Ammon's horn (tissue), 1 donor: ENCODE data around the gene TNS1.

ENCODE experiments used
- DNase-seq: peaks from one replicate; pipeline ENCODE4 v3.0.0-alpha.2; 2016; ENCODE audit warnings: low spot score

The TNS1 gene

DNA sequence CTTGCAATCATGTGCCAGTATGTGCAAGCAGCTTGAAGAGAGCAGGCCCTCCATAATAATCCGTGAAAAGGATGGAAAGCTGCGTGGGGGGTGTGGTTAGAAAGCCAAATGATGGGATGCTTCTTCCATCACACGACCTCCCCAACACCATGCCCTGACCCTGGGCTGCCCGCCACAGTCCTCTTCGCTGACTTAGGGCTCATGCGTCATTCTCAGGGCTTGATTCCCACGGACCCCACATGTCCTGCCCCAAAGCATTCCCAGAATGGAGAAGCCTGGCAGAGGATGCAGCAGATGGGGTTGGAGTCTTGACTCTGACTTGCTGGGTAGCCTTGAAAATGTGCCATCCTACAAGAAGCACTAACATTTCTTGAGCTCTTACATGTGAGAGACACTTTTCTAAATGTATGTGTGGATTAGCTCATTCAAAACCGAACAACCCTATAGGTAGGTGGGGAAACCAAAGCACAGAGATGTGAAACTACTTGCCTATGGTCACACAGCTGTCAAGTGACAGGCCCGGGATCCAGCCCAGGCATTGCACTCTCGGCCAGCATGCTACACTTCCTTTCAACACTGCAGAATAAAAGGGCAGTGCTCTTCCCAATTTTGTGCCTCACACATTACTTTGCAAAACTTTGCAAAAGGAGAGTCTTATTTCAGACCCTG lies 3.7 kb downstream of the TNS1 start:
- no peak for DNase-seq

- no peak for DNase-seq
These were observed 5.3 kb downstream of the TNS1 start for GRCh38 chr2:217997510-217997909.

DNA sequence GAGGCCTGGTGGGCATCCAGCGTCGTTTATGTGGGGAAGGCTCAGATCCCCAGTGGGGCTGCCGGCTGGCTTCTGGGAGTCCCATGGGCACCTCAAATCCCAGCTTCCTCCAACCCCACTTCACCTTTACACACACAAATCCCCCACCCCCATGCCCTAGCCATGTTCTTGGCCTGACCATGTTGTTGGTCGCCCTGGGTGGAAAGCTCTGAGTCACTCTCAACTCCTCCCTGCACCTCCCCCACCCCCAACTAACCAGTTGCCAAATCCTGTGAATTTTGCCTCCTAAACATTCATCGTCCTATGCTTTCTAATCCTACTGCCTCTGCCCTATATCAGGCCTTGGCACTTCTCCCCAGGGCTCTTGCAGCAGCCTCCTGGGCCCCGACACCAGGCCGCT lies 6.4 kb downstream of the TNS1 start:
- no peak for DNase-seq

DNA sequence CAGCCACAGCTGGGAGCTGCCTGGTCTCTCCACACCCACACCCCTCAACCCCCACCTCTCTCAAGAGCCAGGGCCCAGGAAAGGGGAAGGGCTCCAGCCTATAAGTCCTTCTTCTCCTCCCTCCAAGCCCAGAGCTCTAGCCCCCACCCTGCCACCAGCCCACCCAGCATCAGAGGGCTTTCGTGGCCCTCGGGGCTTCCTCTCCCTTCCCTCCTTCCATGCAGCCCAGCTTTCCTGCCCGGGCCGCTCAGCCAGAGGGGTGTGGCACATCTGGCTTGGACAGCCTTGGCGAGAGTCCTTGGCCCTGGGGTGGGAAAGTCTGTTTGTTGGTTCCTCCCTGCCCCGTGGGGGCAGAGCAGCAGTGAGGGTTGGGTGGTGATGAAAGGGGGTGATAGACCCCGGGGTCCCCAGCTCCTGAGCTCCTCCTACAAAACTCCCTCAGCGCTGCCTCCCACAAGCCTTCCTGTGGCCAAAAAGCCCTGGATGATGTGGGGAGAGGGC lies 7.0 kb downstream of the TNS1 start:
- no peak for DNase-seq

DNA sequence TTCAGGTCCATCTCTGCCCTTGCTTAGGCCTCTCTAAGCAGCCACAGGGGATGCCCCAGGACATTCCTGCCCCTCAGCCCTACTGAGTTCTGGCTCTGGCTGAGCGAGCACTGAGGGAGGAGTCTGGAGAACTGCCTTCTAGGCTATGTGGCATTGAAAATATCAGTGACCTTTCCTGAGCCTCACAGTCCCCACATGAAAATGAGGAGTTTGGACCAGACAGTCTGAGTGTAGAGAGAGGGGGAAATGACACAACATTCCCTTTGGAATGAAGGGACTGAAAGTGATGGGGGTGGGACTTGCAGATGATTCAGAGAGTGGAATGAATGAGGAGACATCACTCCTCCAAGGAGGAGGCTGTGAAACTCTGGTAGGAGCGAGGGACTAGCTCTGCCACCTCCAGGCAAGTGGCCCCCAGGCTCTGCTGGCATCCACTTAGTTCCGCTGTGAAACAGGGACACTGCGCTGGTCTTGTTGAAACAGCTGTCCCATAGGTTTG lies 8.0 kb downstream of the TNS1 start:
- DNase-seq = no peak

GRCh38 chr2:217993817-217994463 lies 8.9 kb downstream of the TNS1 start:
- DNase-seq = peak; percentile 57

GRCh38 chr2:217993138-217993537 lies 9.7 kb downstream of the TNS1 start:
- DNase-seq = no peak

DNA sequence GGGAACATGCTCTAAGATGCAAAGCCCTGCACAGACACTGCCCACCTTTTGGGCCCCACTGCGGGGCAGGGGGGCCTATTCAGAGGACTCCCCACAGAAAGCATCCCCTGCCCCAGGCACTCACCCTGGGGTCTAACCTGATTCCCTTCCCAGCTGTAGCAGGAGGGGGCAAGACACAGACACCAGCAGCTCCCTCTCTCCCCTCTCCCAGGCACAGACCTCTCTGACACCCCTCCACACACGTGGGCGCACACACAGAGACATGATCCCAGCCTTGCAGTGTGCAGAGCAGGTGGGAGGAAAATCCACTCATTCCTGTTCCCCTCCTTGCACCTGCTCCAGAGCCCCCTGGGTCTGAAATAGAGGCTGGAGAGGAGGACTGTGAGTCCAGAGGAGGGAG lies 10.7 kb downstream of the TNS1 start:
- DNase-seq = no peak

GRCh38 chr2:217990791-217991465 lies 11.9 kb downstream of the TNS1 start:
- no peak for DNase-seq

- DNase-seq = no peak
These were observed 12.4 kb downstream of the TNS1 start for GRCh38 chr2:217990389-217990788.

DNA sequence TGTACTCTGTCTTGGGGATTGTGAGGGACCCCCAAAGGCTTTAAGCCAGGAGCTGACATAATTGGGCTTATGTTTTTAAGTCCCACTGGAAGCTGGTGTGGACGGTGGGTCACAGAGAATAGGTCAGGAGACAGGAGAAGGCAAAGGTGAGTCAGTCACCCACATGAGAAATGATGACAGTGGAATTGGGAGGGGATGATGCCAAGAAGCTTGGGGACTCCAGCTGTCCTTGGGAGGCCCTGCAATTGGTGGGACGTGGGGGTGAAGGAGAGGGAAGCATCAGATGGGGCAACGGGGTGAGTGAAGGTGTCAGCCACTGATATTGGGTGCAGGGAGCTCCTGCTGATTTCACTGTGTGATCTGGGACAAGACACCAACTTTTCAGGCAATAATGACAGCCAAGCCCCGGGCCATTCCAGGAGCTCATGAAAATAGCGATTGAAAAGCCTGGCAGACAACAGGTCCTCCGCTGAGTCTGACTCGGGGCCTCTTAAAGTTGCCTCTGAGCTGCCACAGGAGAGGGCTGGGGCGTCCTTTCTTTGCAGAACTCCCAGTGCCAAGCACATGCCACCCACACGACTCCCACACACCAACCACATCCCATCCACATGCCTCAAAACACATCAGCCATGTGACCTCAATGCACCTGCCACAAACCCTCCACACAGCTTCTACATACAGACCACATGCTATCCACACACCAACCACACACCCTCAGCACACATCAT lies 13.4 kb downstream of the TNS1 start:
- no peak for DNase-seq

GRCh38 chr2:217988840-217989204 lies 14.0 kb downstream of the TNS1 start:
- DNase-seq = no peak

DNA sequence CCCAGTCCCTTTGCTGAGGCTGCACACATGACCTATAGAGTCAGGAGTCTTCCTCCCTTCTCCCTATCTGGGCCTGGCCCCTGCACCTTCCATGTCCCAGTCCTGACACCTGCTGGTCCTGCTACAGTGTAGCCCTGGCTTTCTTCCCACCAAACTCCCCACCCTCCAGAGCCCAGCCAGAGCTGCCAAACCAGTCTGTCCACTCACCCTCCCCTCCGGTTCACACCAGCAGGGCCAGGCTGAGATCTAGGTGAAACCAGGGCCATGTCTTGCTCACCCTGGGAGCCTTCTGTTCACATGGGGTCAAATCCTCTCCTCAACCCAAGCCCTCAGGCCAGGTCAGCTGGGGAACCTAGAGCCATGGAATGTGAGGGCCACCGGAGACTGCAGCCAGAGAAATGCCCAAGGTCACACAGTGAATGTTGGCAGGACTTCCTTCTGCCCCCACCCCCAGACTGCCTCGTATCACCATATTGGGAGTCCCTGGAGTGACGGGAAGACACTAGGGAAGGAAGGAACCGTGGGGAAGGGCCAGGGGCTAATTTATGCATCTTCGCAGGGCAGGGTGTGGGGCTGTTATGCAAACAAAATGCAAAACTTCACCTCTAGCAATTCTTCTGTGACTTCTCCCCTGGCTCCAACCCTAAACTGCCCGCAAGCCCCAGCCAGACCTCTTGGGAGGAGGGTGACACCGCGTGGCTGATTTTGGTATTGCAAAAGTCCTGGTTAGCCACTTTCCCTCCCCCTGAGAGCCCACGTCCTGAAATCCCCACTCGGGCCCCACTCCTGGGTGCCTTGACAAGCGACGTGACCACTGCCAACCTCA lies 14.6 kb downstream of the TNS1 start:
- peak; percentile 81 for DNase-seq

- DNase-seq = no peak
These were observed 15.4 kb downstream of the TNS1 start for GRCh38 chr2:217987391-217987790.

DNA sequence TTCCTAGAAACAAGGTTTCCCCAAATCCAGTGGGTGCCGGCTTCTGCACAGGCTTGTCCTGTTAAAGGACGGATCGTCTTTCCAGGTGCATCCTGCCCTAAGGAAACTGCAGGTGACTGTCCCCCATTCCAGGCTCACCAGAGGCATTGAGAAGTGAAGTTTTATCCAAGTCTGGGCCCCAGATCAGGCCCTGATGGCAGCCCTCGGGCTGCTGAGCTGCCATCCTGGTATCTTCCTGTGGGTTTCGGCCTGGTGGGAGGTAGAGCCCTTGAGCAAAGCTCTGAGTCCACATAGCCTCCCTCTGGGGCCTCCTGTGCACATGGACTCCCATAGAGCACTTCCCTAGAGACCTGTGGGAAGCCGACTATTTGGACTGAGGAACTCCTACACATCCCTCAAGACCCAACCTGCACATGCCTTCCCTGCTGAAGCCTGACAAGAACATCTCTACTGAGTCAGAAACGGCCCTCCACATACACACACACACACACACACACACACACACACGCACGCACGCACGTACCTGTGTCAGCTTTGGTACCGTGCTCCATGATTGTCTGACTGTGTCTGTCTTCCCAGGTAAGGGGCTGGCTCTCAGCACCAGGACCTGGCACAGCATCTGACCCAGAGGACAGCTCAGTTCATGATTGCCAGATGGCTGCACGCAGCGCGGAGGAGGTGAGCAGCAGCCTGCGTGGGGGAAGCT lies 16.4 kb downstream of the TNS1 start:
- no peak for DNase-seq

DNA sequence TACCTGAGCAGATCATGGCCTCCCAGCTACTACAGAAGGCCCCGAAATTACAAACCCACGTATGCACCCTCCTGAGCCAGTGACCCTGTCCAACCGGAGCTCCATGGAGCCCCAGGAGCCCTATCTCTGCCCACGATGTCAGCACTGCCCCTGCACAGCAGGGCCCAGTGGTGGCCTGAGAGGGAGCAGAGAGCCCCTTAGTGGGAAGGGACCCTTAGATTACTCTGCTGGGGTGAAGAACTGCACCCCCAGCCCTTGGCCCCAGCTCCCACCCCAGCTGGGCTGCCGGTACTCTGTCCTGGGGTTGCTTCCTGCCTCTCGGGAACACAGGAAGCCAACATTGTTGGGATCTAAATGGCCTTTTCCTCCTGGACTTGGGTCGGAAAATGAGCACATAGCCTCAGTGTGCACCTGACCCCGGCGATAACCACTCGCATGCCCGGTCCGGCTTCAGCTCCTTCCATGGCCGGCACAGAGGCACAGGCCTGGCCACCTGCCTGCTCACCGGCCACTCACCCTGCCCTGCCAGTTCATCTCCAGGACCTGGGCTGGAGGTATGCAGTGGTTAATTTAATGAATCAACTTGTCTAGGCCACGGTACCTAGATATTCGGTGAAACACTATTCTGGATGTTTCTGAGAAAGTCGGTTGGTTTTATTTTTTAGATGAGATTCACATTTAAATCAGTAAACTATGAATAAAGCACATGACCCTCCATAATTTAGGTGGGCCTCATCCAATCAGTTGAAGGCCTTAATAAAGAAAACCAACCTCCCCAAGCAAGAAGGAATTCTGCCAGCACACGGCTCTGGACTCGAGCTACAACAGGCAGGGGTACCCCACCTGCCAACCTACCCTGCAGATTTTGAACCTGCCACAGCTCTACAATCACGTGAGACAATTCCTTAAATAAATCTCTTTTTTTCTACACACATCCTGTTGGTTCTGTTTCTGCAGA lies 19.2 kb downstream of the TNS1 start:
- no peak for DNase-seq

GRCh38 chr2:217981971-217982370 lies 20.8 kb downstream of the TNS1 start:
- no peak for DNase-seq

- no peak for DNase-seq
These were observed 21.6 kb downstream of the TNS1 start for GRCh38 chr2:217981084-217981730.

- DNase-seq = no peak
These were observed 22.2 kb downstream of the TNS1 start for GRCh38 chr2:217980591-217980990.
